NCI-H1092 treated with DMSO at 0.1 percent for 48 hours (cell line): Measurements from ENCODE around the gene TAX1BP3.

ENCODE experiments used
- DNase-seq: peaks from one replicate; lab custom pipeline; 2025; lab: John Stamatoyannopoulos, UW

TAX1BP3 gene

GRCh38 chr17:3626831-3627768 is 41.3 kb downstream of the TAX1BP3 start:
- no peak for DNase-seq

- DNase-seq: no peak
These were observed 45.3 kb downstream of the TAX1BP3 start for GRCh38 chr17:3622977-3623594.

GRCh38 chr17:3621146-3621720 is 47.1 kb downstream of the TAX1BP3 start:
- no peak for DNase-seq

GRCh38 chr17:3615160-3615870 is 53.1 kb downstream of the TAX1BP3 start:
- no peak for DNase-seq

GRCh38 chr17:3613124-3613523 is 55.3 kb downstream of the TAX1BP3 start:
- DNase-seq: no peak
